ENCODE data around the gene GRIK4.

The GRIK4 gene

DNA sequence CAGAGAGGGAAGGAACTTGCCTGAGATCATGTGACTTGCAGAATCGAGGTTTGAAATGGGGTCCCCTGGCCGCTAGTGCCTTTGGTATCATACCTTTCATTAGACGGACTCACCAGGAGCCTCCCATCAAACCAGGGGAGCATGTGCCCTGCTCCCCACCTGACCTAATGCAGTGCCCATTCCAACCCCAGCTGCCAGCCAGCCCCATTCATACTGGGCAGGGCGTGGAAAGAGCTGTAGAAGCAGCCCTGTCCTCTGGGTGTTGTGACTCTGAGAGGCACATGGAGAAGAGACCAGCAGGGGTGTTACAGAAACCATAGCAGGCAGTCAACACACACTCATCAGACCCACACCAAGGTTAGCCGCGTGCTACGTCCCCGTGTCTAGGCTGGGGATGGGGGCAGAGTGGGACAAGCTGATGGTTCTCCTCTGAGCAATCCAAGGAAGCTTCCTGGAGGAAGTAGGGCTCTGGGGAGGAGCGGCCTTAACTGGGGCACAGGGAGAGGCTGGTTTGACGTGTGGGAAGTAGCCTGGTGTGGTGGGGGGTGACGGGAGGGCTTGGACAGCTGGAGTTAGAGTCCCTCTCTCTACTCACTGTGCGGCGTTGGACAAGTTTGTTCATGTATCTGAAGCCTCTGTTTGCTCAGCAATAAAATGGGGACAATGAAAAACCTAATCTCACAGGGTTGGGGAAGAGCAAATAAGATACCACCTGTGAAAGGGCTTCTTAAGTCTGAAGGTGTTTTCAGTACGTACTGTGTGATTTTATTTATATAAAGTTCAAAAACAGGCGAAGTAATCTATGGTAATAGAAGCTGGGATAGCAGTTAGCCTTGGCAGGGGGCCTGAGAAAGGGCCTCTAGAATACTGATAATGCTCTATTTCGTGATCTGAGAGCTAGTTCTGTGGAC lies 14.0 kb downstream of the GRIK4 start:
- DNase-seq: no peak

DNA sequence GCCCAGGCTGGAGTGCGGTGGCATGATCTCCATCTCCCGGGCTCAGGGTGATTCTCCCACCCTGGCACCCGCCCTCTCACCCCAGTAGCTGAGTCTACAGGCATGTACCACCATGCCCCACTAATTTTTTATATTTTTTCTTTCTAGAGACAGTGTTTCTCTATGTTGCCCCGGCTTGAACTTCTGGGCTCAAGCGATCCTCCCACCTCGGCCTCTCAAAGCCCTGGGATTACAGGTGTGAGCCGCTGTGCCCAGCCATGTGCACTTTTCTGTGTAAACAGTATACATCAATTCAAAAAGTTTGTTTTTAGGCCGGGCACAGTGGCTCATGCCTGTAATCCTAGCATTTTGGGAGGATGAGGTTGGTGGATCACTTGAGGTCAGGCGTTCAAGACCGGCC lies 14.7 kb downstream of the GRIK4 start:
- DNase-seq: no peak

GRCh38 chr11:120527111-120527761 lies 15.7 kb downstream of the GRIK4 start:
- no peak for DNase-seq

DNA sequence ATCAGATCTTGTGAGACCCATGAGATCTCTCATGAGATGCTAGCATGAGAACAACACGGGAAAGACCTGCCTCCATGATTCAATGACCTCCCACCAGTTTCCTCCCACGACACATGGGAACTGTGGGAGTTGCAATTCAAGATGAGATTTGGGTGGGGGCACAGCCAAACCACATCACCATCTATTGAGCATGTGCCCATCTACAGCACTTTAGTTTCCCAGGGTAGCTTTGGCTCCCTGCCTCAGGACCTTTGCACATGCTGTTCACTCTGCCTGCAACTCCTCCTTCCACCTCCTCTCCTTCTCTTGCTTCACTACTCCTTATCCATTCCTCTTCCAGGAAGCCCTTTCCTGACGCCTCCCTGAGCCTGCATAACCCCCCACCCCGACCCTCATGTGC lies 17.2 kb downstream of the GRIK4 start:
- DNase-seq: no peak

GRCh38 chr11:120529214-120529613 lies 17.7 kb downstream of the GRIK4 start:
- no peak for DNase-seq

GRCh38 chr11:120529911-120530310 lies 18.4 kb downstream of the GRIK4 start:
- no peak for DNase-seq

DNA sequence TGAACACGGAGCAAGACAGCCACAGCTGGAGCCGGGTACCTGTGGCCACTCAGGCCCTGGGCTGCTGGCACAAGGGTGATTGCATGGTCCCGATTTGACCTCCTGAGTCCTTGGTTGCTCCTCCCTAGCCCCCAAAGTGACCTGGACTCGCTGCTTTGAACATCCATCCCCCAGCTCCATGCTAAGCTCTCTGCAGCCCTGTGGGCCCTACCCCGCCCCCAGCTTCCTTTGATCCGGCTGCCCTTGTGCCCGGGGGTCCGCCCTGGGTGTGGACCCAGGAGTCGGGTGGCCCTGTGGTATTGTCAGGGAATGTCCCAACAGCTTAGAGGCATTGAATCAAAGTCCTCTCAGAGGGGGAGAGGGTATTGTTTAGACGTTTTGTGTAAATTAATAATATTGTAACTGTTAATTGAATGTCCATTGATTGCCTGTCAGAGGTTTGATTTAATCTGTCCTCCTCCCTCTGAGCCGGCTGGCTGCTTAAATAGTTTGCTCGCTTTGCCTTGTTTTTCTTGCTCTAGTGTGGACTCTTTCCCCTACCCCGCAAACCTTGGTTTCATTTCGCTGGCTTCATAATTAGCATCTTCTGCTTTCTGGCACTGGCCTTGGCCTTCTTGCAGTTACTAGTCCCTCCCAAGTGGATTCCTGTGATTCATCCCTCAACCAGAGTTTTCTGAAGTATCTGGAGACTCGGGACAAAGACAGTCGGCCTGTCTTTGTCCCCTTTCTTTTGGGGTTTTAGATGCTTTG lies 20.7 kb downstream of the GRIK4 start:
- DNase-seq: no peak

GRCh38 chr11:120532832-120533196 lies 21.3 kb downstream of the GRIK4 start:
- no peak for DNase-seq

- DNase-seq: no peak
These were observed 24.7 kb downstream of the GRIK4 start for GRCh38 chr11:120536091-120536796.

GRCh38 chr11:120536797-120537169 lies 25.2 kb downstream of the GRIK4 start:
- DNase-seq: no peak

- DNase-seq: no peak
These were observed 26.4 kb downstream of the GRIK4 start for GRCh38 chr11:120537996-120538395.

DNA sequence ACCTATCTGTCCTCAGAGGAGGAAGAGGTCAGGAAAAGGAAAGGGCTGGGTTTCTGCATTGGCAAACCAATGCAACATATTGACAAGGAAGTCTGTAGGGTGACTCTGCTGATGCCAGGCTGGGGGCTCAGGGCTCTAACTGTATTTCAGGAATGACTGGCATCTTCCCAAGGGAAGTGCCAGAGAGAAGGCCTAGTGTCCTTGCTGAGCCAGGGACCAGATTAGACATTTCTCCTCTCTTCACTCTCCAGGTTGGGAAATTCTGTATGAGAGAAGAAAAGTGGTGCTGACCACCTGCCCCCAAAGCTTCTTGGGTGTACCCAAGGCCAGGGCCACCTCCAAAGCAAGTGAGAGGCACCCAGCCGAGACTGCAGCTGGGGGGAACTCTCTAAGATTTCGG lies 27.2 kb downstream of the GRIK4 start:
- no peak for DNase-seq

DNA sequence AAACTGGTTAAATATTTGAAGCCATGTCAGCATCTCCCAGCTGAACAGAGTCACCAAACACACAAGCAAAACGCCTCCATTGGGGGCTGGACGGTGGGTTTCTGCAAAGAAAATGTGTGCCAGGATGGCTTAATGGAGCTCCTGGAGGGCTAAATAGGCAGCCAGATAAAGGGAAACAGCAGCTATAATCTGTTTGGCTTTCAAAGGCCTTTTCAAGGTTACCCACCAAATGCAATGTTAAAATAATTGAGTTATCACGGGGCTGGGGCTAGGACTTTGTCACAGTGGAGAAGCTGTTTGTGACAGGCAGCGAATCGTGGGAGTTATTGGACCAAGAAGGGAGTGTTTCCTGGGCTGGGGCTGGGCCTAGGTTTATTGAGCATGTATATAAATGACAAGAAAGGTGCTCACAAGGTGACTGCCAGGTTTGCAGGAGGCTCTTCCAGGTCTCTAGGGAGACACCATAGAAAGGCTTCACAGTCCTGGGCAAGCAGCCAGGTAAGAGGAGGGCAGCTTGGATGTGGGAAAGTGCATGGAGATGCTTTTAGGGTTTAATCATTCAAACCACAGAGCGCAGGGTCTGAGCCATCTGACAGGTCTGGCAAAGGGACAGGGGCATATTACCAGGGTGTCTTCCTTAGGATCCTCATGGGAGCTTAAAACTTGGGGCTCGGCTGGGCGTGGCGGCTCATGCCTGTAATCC lies 28.3 kb downstream of the GRIK4 start:
- DNase-seq: no peak

GRCh38 chr11:120540744-120541465 lies 29.4 kb downstream of the GRIK4 start:
- no peak for DNase-seq

DNA sequence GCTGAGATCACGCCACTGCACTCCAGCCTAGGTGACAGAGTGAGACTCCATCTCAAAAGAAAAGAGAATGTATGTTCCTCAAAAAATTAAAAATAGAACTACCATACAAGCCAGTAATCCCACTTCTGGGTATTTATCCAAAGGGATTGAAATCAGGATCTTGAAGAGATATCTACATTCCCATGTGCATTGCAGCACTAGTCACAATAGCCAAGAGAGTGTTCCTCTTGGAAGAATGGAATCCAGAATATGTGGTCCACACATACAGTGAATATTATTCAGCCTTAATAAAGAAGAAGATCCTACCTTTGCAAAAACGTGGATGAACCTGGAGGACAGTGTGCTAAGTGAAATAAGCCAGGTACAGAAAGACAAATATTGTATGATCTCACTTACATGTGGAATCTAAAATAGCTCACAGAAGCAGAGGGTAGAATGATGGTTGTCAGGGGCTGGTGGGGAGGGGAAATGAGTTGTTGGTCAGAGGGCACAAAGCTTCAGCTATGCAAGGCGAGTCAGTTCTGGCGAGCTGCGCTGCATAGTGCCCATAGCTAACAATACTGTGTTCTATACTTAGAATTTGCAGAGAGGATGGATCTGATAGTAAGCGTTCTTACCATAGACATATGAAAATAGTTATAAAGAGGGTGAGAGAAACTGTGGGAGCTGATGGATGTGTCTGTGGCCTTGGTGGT lies 32.1 kb downstream of the GRIK4 start:
- no peak for DNase-seq

- no peak for DNase-seq
These were observed 34.3 kb downstream of the GRIK4 start for GRCh38 chr11:120545813-120546212.

DNA sequence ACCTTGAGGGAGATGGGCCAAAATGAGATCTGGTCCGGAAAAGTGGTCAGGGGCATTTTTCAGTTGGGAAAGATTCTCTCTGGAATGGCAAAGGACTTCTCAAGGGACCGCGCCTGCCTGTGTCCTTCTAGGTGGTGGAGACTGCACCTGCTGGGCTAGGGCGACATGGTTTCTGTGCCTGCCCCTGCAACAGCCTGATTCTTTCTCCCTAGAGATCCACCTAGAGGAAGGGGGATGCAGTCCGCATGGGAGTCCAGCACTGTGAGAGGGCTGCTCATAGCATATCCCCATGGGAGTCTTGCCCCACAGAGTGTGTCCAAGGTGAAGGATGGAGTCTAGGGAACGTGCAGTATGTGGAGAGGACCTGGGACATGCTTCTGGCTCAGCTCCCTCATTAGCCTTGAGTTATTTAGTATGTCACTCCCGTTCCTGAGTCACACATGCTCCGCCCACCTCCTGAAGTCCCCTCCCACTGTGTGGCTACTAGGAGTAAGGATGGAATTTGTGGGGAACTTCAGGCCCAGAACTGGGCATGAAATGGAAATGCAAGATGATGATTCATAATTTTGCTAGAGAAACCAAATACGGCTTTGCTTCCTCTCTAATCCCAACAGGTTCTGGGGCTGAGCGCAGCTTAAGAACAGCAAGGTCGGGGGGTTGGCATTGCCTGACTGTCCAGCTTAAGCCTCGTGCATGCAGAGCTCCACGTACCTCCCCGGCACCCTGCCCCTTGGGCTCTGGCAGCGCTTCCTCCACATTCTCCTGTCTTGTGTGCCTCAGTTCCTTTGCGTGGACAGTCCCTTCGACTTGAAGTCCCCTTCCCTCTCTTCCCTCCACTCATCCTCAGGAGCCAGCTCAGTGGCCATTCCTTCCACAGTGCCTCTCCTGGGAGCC lies 35.0 kb downstream of the GRIK4 start:
- no peak for DNase-seq

- no peak for DNase-seq
These were observed 35.8 kb downstream of the GRIK4 start for GRCh38 chr11:120547316-120547715.

- no peak for DNase-seq
These were observed 36.5 kb downstream of the GRIK4 start for GRCh38 chr11:120547811-120548681.

Measured in activated naive CD4-positive, alpha-beta T cell (primary cell).